ENCODE results near the gene PIGR.

The PIGR gene

GRCh38 chr1:206880314-206880713, 66.0 kb downstream of the PIGR start:
- Histone ChIP-seq H3K4me1 (ENCODE audit: low read length) (no peaks in the 10 kb centered on the region), H3K9ac (ENCODE audit: low read length) (no peak overlapping the region), H3K4me2 (ENCODE audit: low read length) (no peak overlapping the region), H3K79me2 (ENCODE audit: low read length) (no peaks in the 10 kb centered on the region), H4K20me1 (ENCODE audit: insufficient read depth, low read length) (no peaks in the 10 kb centered on the region), H3K27ac (ENCODE audit: low read length) (no peak overlapping the region), H2AFZ (ENCODE audit: low read depth, low read length) (no peak overlapping the region), H3K27me3 (ENCODE audit: low read depth, low read length) (peaks cover 3% of the 10 kb centered on the region), H3K4me3 (ENCODE audit: low read length) (no peak overlapping the region), H3K9me3 (ENCODE audit: insufficient read depth, low read length) (peaks cover 29% of the 10 kb centered on the region), H3K36me3 (replicated peaks; ENCODE audit: low read depth, low read length) (peaks cover 6% of the 10 kb centered on the region)
- TF ChIP-seq CTCF (IDR thresholded peaks at IDR 0.05; ENCODE audit: low read depth, low read length): no peak
- no peak for TF ChIP-seq EZH2phosphoT487 (IDR thresholded peaks at IDR 0.05; ENCODE audit: low read depth)
